ENCODE measurements around the gene CASZ1.

Gene CASZ1

DNA sequence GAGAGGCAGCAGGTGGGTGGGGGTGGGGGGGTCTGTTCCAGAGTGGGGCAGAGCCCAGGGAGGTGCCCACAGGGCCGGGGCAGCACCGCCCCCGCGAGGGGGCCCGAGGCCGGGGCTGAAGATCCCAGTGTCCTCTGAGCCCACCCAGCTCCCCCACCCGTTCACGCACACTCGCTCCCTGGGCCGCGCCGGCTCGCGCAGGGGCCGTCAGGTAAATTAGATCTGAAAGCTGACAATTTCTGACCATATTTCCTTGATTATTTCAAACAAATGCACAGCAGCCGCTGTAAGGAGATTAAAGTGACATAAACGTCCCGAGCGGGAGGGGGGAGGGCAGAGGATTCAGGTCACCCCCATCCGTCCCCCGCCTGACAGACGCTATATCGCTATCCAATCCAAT lies 118.0 kb downstream of the CASZ1 start:
- Mint-ChIP-seq H3K4me3 (no peak overlapping the region), H3K36me3 (ENCODE audit: low read depth) (no peaks in the 10 kb centered on the region), H3K4me1 (peaks cover 91% of the 10 kb centered on the region), H3K9me3 (no peaks in the 10 kb centered on the region), H3K27me3 (ENCODE audit: low read depth, poor library complexity) (peaks cover 15% of the 10 kb centered on the region), H3K27ac (no peak overlapping the region)
- TF ChIP-seq CTCF (IDR thresholded peaks at IDR 0.05): no peak
- DNase-seq: no peak

- H3K4me1 Mint-ChIP-seq: peaks cover 91% of the 10 kb centered on the region
- no peak for TF ChIP-seq CTCF (IDR thresholded peaks at IDR 0.05)
- H3K27ac Mint-ChIP-seq: no peak overlapping the region
- no peaks in the 10 kb centered on the region for H3K36me3 Mint-ChIP-seq (ENCODE audit: low read depth)
- H3K27me3 Mint-ChIP-seq (ENCODE audit: low read depth, poor library complexity): peaks cover 15% of the 10 kb centered on the region
- H3K9me3 Mint-ChIP-seq: no peaks in the 10 kb centered on the region
- H3K4me3 Mint-ChIP-seq: no peak overlapping the region
- DNase-seq: no peak
These were observed 118.7 kb downstream of the CASZ1 start for GRCh38 chr1:10677491-10678391.

DNA sequence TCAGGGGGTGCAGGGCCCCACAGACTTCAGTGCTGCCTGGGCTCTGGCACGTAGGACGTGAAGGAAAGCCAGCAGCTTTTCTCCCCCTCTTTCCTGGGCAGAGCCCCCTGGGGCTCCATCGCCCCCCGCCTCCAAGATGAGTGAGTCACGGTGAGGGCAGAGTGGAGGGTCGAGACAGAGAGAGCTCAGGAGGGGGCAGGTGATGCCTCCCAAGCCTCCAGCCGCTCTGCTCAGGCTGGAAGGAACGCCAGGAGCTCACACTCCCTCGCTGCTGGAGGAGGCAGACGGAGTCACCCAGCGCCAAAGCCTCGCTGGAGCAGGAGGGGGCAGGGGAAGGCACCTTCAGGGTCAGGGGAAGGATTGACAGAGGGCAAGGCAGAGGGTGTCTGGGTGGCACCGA lies 119.5 kb downstream of the CASZ1 start:
- H3K27ac Mint-ChIP-seq: no peak overlapping the region
- H3K4me1 Mint-ChIP-seq: peaks cover 91% of the 10 kb centered on the region
- H3K4me3 Mint-ChIP-seq: no peak overlapping the region
- peaks cover 15% of the 10 kb centered on the region for H3K27me3 Mint-ChIP-seq (ENCODE audit: low read depth, poor library complexity)
- no peak for DNase-seq
- TF ChIP-seq CTCF (IDR thresholded peaks at IDR 0.05): no peak
- H3K36me3 Mint-ChIP-seq (ENCODE audit: low read depth): no peaks in the 10 kb centered on the region
- no peaks in the 10 kb centered on the region for H3K9me3 Mint-ChIP-seq

- H3K4me1 Mint-ChIP-seq: peaks cover 91% of the 10 kb centered on the region
- DNase-seq: no peak
- TF ChIP-seq CTCF (IDR thresholded peaks at IDR 0.05): no peak
- no peaks in the 10 kb centered on the region for H3K36me3 Mint-ChIP-seq (ENCODE audit: low read depth)
- H3K27ac Mint-ChIP-seq: no peak overlapping the region
- H3K27me3 Mint-ChIP-seq (ENCODE audit: low read depth, poor library complexity): peaks cover 15% of the 10 kb centered on the region
- no peaks in the 10 kb centered on the region for H3K9me3 Mint-ChIP-seq
- no peak overlapping the region for H3K4me3 Mint-ChIP-seq
These were observed 120.6 kb downstream of the CASZ1 start for GRCh38 chr1:10675813-10676212.

- Mint-ChIP-seq H3K27me3 (ENCODE audit: low read depth, poor library complexity) (peaks cover 12% of the 10 kb centered on the region), H3K4me1 (peaks cover 94% of the 10 kb centered on the region), H3K36me3 (ENCODE audit: low read depth) (no peaks in the 10 kb centered on the region), H3K4me3 (peak overlapping the region; percentile 31), H3K27ac (no peak overlapping the region), H3K9me3 (no peaks in the 10 kb centered on the region)
- TF ChIP-seq CTCF (IDR thresholded peaks at IDR 0.05): no peak
- no peak for DNase-seq
These were observed 121.5 kb downstream of the CASZ1 start for GRCh38 chr1:10674700-10675609.

All from nephron progenitor cell (in vitro differentiated cells).